Upper lobe of left lung (tissue), 4 donors: Measurements from ENCODE around the gene DNAJC4.
A peak's percentile ranks its signal among the peaks of the same experiment; 100 is the strongest.

Source experiments
- EP300 ChIP-seq, 4 donors: sonication (generic); formaldehyde crosslinking; IDR thresholded peaks; one replicate each; pipeline ENCODE4 v1.5.1; 2017; ENCODE audit warnings: antibody characterized with exemption in 4 of 4, control low read depth in 2 of 4
- POLR2A ChIP-seq, 4 donors: fragments of 450-650 bp; IDR thresholded peaks; one replicate each; pipeline ENCODE4 v1.5.1; 2016 to 2017; ENCODE audit warnings: antibody characterized with exemption in 4 of 4, mild to moderate bottlenecking in 2 of 4
- POLR2AphosphoS5 ChIP-seq, 2 donors: sonication (generic); formaldehyde crosslinking; IDR thresholded peaks; one replicate each; pipeline ENCODE4 v1.5.1; 2017; ENCODE audit warnings: antibody characterized with exemption in 2 of 2
- TF ChIP-seq, protein P1 (sequence below), 6 experiments: fragments of 450-650 bp in 4 of 6; fragments of 200-600 bp in 2 of 6; sonication (generic) in 2 of 6; IDR thresholded peaks; one replicate each; pipeline ENCODE4 v1.5.1; 2016 to 2019; ENCODE audit warnings: antibody characterized with exemption in 6 of 6

GRCh38 chr11:64251016-64251752 is 20.8 kb downstream of the DNAJC4 start, which contains the start of gene PLCB3:
- TF ChIP-seq, protein P1, sequence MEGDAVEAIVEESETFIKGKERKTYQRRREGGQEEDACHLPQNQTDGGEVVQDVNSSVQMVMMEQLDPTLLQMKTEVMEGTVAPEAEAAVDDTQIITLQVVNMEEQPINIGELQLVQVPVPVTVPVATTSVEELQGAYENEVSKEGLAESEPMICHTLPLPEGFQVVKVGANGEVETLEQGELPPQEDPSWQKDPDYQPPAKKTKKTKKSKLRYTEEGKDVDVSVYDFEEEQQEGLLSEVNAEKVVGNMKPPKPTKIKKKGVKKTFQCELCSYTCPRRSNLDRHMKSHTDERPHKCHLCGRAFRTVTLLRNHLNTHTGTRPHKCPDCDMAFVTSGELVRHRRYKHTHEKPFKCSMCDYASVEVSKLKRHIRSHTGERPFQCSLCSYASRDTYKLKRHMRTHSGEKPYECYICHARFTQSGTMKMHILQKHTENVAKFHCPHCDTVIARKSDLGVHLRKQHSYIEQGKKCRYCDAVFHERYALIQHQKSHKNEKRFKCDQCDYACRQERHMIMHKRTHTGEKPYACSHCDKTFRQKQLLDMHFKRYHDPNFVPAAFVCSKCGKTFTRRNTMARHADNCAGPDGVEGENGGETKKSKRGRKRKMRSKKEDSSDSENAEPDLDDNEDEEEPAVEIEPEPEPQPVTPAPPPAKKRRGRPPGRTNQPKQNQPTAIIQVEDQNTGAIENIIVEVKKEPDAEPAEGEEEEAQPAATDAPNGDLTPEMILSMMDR (IDR thresholded peaks at IDR 0.05) = peak; percentile 93 to 99 (median 94)
- TF ChIP-seq POLR2AphosphoS5 (IDR thresholded peaks at IDR 0.05) (peak in 1 of 2 donors; percentile 53), POLR2A (IDR thresholded peaks at IDR 0.05) (peak in 2 of 4 donors; percentile 76 to 77), EP300 (IDR thresholded peaks at IDR 0.05) (no peak)
